Endometrial microvascular endothelial cells (primary cell): Measurements from ENCODE around the gene ARHGAP15. TPM values are rescaled to one million over a fixed set of nuclear protein-coding genes. Genes with fewer than 3 reads are reported as not detected.

Experiments
- in situ Hi-C: cut with HindIII; loops from 2 replicates; pipeline ENCODE4 v1.10.0; 2017; ENCODE audit warnings: low sequenced_read_pairs, low pct_unique_long_range_greater_than_20kb; ENCODE audit errors: inconsistent ontology term
- total RNA-seq: library from RNA; depleted of rRNA; stranded (reverse); fragments of >200 nt; gene quantifications from one replicate; pipeline ENCODE4 v1.2.3, GENCODE V29; 2015; ENCODE audit errors: inconsistent ontology term

The ARHGAP15 gene
- total RNA-seq, 1 donor from 2014 or later, result not detected

DNA sequence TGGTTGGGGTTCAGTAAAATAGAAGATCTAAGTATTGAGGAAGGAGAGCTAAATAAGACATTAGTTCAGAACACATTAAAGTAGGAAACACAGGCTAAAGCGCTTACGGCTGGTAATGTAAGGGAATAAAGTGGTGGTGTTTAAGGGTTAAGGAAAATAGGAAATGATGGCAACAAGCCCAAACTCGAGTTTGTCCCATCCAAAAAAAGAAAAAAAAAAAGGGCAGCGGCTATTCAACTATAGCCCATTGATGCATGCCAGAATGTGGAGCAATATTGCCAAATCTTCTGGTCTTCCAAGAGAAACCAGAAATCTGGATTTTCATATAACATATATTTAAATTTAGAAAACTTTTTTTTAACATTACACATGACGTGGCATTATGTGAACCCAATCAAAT, 161.0 kb downstream of the ARHGAP15 start:
- in situ Hi-C loops, result no loop called here

DNA sequence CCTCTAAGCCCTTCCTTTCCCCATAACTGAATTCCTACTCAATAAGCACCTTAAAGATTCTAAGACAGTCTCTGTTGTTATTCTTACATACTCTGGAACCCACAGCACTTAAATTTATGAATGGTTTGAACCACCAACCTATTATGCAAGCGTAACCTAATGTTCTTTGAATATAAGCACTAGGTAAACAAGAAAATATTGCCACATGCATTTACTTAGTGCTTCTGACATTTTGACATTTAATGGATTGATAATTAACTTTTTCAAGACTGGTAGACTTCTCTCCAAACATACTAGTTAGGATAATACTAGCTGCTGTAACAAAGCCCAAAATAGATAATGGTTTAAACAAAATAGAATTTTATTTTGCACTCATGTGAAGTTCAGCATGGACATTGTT, 164.8 kb downstream of the ARHGAP15 start:
- in situ Hi-C loops, result no loop called here

DNA sequence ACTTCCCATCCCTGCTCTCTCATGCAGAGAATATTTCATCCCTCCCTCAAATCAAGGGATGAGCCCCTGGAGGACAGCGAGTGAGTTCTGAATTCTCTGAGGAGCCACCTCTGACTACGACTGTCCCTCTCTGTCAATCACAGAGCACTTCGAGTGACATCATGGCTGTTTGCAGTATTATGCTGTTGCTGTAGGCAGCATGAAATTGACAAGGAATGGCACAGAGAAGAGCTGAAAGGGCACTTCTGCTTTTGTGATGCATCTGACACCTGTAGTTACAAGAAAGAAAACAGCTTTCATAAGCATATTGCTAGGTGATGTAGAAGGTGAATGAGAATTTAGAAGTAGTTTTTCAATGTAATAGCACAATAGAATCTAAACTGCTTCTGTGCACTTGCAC, 166.9 kb downstream of the ARHGAP15 start:
- in situ Hi-C loops, result no loop called here

DNA sequence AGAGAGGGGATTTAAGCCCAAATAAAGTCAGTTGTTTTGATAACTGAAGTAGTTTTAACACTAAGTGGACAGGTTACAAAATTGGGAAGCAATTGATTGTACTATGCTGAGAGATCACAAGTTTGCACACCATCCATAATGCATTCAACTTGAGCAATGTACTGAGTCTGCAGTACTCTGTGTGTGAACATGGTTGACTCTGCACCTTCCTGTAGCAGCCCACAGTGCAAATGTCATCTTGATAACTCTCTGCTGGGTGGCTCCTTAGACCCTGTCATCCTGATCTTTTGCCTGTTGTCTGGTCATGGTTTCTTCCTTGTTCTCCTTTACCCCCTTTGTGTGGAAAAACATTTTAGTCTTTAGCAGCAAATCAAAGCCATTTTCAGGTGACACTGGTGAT, 168.0 kb downstream of the ARHGAP15 start:
- in situ Hi-C loops, result no loop called here

DNA sequence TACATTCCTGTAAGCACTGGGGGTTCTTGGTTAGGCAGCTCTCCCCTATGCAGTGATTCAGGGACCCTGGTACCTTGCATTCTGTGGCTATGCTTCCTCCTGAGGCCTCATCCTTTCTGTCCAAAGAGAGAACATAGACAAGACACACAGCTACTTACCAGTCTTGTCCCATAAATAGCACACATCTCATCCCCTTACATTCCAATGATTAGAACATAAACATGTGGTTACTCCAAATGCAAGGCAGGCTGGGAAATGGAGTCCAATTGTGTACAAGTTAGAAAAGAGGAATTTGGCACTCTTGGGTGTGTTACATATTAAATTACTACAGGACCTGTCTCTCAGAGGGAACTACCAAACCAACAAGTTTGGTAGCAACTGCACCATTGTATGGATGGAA, 171.3 kb downstream of the ARHGAP15 start:
- in situ Hi-C loops, result no loop called here

DNA sequence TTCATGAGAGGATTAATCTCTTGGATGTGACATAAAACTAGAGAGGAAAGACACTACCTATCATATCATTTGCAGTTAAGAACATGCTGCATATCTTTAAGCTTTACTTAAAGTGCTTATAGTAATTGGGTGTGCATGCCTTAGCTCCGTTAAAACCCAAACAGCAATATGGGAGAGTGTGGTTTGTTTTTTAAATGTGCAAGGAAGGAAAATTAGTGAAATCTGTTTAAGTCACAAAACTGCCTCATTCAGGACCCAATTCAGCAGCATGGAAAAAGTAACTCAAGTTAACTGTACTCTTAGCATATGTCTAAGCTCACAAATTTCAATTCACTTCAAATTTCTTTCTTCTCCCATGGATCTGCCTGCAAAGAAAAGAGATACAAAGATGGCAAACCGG, 182.2 kb downstream of the ARHGAP15 start:
- in situ Hi-C loops, result no loop called here

DNA sequence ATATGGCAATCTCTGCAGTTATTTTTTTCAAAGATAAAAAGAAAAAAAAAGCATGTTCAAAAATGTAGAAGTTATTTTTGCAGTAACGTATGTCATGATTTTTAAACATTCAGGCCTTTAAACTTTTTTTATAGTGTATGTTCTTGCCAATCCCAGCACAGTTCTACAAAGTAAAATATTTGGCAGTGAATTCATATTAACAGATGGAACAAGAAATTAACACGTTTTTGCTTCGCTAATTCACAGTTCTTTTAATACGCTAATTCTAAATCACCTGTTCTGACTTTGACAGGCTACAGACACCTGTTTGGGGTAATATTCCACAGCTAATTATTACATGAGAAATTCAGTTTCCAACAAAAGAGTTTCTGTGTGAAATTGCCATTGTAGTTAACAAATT, 183.2 kb downstream of the ARHGAP15 start:
- in situ Hi-C loops, result no loop called here

DNA sequence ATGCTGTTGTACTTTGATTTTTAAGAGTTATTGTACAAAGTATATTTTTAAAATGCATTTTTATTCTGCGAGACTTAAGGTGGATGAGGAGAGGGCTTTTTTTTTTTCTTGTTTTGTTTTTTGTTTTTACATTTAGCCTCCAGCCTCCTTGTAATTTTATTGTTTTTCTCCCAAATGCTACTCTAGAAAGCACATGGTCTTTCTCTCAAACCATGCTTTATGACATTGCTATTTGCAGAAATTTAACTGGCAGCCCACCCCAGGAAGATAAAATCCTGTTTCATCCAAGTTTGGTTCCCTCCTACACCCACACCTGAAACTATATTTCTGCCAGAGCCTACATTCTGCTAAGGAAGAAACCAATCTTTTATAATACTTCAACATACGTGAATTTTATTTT, 184.6 kb downstream of the ARHGAP15 start:
- in situ Hi-C loops, result no loop called here

DNA sequence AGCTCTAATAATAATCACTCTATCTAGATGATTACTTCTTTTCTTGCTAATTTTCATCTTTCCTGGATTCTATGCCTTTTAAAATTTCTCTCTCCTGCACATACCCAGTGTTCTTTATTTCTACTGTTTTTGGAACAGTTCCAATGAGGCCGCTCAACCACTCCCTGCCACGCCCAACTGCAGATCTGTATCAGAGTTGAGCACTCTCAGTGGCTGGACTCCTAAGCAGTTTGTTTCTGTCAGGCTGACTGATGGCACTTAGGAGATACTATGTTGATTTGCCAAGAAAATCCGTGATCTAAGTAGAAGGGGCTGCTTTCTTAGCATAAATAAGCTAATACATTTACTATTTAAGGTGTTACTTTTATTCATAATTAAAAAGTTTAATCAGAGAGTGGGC, 192.8 kb downstream of the ARHGAP15 start:
- in situ Hi-C loops, result no loop called here

DNA sequence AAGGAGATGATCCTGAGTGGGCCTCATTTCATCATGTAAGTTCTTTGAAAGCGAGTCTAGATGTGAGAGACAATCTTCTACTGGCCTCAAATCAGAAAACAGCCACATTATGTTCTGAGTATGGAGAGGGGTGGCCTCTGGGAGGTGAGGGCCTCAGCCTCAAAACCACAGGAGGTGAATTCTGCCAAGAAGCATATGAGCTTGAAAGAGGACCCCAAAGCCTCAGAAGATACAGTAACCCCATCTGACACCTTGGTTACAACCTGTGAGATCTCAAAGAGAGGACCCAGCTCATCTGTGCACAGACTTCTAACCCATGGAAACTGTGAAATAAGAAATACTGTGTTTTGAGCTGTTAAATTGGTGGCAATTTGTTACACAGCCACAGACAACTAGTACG, 200.1 kb downstream of the ARHGAP15 start:
- in situ Hi-C loops, result no loop called here

DNA sequence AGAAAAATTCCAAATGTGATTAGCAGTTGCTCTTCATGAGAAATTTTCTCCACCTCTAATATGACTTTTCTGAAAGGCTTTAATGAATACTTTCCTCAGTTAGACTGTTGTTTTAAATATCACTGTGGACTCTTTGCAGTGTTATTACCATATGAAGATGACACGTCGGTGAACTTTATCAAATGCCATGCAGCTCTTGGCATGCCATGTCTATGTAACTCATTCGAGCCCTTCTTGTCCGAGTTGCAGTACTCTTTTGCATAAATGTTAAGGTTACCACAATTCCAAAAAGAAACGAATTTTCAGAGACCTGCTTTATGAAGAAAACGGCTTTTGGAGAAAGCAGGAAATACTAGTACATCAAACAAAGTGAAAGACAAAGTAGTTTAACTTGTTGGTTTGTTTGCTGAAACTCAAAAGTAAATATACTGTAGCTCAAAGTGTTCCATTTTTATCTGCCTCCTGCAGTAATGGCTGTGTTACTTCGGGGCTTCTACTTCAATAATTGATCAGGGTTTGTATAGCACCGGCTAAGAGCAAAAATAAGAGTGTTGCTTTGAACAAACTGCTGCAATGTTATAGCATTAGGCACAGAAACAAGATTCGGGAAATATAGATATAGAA, 204.1 kb downstream of the ARHGAP15 start:
- in situ Hi-C loops, result no loop called here

DNA sequence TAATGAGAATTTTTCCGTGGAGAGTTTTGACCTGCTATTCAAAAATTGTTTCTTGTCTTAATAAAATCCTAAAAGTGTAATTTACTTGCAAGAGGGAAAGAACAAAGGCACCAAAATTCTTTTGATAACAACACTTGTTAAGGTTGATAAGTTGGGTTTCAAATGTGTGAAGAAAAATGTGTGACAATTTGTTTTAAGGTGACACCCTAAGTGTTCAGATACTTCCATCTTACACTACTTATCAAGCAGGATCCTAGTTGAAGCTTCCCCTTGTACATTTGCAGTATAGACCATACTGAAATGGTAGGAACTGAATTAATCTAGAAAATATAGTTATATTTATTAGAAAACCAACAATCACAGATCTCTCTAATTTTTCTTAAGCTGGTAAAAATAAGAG, 204.6 kb downstream of the ARHGAP15 start:
- in situ Hi-C loops, result no loop called here

DNA sequence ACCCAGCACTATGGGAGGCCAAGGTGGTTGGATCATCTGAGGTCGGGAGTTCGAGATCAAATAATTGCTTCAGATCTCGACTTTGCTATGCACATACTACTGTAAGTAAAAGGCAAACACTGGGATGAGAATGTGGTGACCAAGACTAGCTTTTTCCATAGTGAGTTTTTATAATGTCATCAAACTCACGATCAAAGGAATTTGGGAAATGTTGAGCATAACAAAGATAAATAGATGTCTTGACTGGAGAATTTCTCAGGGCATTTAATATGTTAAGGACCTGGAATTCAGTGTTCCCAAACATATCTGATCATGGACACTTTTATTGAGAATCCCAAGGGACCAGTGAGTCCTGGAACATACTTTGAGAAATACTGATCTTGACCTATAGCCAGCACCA, 205.6 kb downstream of the ARHGAP15 start:
- in situ Hi-C loops, result no loop called here

DNA sequence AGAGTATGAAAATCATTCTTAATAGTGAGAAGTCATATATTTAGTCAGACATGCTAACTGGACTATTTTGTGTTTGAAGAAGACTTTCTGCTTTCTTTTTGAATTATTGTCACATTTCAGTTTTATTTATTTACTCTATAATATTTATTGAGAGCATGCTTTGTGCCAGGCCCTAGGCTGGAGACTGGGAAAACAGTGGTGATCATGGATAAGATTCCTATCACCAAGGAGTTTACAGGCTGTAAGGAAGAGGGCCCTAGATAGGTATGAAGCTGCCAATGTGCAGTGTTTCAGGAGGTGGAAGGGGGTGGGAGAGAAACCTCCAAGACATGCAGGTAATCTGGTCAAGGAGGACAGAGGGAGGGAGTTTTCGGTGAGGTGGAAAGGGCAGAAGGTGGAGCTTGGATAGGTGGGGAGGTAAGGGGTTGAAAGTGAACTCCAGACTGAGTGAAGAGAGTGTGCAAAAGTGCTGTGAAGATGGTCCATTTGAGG, 207.5 kb downstream of the ARHGAP15 start:
- in situ Hi-C loops, result no loop called here

DNA sequence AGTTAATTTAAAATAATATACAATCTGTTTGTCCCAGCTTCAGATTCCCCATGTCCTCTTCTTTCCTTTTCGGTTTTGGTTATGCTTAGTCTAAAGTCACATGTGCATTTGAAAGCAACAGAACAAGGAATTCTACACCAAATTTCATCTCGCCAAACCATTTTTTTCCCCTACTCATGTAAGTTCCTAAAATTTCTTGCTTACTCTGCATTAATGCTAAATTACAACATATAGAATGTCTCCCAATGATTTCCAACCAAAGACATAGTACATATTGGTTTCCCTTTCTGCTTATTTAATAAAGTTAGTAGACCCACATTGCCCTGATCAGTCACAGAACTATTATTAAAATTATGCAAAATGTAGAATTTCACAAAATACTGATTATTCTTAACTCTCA, 212.3 kb downstream of the ARHGAP15 start:
- in situ Hi-C loops, result no loop called here

DNA sequence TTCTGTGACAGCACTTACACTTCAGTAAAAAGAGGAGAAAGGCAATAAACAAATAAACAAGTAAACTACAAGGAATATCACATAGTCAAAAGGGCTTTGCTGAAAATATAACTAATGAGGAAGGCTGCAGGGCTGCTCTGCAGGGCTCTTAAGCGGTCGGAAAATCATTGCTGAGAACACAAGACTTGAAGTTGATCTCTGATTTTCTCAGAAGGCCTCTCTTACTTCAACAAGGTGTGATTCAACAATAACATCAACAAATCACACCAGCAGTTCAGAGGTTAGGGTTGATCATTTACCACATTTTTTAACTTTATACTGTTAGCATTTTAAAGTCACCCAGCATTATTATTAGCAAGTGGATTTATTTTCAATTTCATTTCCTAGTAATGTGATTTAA, 215.6 kb downstream of the ARHGAP15 start:
- in situ Hi-C loops, result no loop called here

DNA sequence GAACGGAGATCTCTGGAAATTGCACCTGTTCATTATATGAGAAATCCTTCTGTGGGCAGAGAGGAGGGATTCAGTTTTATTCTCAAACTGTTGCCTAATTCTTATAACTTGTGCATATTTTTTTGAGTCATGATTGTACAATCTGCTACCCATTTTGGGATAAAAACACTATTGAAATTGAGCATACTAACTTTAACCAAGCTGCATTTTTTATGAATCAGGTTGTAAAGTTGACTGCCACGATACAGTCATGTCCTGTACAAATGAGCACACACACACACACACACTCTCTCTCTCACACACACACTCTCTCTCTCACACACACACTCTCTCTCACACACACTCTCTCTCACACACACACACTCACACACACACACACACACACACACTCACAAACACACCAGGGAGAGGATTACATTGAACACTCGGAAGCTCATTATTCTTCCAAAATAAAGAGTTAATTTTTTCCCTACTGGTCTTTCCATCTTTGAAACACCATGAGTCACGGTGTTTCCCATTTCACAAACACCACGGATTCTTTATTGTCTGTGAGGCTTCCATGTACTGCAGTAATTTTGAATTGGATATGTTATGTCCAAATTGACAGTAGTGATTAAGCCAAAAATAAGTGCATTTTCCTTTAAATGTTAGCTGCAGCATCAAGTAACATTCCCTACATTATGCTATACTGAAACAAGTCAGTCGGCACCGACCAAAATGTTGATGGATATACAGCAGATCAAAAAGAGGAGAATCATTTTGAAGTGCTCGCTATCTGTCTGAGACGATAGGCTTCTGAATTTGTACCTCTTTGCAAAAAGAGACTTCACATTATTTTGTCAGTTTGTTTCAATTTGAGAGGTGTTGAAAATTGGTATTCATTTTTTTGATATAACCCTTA, 216.9 kb downstream of the ARHGAP15 start:
- in situ Hi-C loops, result no loop called here

DNA sequence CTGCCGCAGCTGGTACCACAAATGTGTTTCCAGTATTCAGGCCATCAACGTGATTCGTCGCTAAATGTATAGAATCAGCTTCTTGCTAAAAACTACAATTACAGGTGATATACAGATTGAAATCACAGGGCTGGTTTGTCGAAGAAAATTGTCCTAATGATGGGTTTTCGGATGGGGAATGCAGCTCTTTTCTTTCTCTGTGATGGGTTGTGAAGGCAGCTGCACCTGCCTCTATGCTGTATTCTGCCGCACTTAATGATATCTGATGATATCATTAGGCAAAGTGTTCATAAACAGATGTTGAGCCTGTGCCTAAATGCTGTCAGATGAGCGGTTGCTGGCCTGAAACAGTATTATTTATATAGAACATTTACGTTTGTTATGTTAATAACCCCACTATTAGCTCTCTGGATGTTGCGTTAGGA, 218.1 kb downstream of the ARHGAP15 start:
- in situ Hi-C loops, result no loop called here

DNA sequence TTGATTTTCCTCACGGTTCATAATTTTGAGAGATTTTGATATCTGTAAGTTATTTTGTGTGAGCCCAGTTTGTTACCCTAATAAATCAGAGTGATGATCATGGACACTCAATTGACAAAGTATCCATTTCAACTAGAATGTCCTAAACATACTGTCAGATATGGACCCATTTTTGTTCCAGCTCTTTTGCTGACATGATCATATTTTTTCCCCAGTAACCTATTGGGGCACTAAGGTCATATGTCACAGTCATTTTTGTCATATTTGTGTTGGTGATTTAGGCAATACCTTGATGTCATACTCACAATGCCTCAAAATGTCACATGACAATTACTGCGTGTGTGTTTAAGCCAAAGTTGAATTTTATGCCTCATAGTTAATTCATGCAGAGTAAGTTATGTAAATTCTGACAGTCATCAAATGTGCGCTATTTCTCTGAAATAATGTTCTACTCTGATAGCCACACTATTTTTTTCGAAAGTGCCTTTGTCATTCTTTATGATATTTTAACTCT, 218.7 kb downstream of the ARHGAP15 start:
- in situ Hi-C loops, result no loop called here
